ENCODE measurements around the gene HOXB6. TPM values are rescaled to one million over a fixed set of nuclear protein-coding genes. Genes with fewer than 3 reads are reported as not detected.

Gene HOXB6
- 10 to 100 TPM; 34.3 to 98.4 (median 66.7) TPM for total RNA-seq

DNA sequence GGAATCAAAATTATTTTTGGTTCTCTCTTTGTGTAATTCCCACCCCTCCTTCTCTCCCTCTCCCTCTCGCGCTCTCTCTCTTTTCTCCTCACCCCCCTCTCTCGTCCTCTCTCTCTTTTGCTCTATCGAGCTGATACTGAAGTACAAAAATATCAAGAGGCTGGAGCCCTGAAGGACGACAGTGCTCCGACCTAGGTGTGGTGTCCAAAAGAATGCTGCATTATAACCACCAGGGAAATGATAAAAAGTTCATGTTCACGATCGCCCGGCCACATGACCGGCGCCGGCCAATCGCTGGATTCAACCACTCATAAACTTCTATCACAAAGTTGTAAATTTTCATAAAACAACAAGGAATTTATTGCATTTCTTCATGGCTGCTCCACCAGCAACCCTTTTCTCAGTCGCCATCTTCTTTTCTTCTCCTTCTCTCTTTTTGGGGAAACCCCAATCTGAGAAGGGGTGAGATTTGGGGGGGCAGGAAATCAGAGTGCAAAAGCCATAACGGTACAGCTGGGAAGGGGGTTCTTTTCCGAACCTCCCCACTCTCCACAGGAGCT lies at the start of gene HOXB6:
Gene HOXB6 (minus strand): TSS at position 217 of the 560 bp plus-strand sequence. CDS start 6,836 bp downstream, outside the sequence.
- Histone ChIP-seq H3K27ac (peak within 1 kb of the TSS; percentile 44 to 92 (median 86)), H3K36me3 (peaks cover 0 to 4% (median 0%) of the 10 kb centered on the region in 3 donors), H3K9me3 (no peaks in the 10 kb centered on the region), H3K4me3 (peak within 1 kb of the TSS; percentile 4 to 69 (median 52)), H3K4me1 (peaks cover 0 to 45% (median 6%) of the 10 kb centered on the region in 4 donors), H3K27me3 (no peaks in the 10 kb centered on the region)
- peak; percentile 83 to 96 for TF ChIP-seq POLR2A (IDR thresholded peaks at IDR 0.05)
- TF ChIP-seq, protein P1, sequence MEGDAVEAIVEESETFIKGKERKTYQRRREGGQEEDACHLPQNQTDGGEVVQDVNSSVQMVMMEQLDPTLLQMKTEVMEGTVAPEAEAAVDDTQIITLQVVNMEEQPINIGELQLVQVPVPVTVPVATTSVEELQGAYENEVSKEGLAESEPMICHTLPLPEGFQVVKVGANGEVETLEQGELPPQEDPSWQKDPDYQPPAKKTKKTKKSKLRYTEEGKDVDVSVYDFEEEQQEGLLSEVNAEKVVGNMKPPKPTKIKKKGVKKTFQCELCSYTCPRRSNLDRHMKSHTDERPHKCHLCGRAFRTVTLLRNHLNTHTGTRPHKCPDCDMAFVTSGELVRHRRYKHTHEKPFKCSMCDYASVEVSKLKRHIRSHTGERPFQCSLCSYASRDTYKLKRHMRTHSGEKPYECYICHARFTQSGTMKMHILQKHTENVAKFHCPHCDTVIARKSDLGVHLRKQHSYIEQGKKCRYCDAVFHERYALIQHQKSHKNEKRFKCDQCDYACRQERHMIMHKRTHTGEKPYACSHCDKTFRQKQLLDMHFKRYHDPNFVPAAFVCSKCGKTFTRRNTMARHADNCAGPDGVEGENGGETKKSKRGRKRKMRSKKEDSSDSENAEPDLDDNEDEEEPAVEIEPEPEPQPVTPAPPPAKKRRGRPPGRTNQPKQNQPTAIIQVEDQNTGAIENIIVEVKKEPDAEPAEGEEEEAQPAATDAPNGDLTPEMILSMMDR (IDR thresholded peaks at IDR 0.05) = peak in 3 of 6 experiments; percentile 41 to 55 (median 46)
- DNase-seq = peak in 2 of 3 donors; percentile 87 to 89

DNA sequence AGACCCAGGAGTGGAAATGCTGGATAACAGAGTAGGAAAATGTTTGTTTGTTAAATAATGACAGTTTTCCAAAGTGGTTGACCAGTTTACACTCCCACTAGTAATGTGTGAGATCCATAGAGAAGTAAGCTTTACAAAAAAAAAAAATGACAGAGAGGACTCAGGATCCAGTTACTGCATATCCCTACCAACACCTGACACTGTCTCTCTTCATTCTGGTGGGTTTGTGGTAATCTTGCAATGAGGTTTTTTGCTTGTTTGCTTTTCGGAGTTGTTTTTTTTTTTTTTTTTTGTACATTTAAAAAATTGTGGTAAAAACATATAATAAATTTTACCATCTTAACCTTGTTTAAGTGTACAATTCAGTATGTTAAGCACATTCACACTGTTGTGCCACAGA lies 45.0 kb upstream of the HOXB6 start:
- Histone ChIP-seq H3K9me3 (no peaks in the 10 kb centered on the region), H3K27ac (no peak overlapping the region), H3K27me3 (peaks cover 0 to 14% of the 10 kb centered on the region in 2 donors), H3K4me1 (peaks cover 0 to 10% (median 0%) of the 10 kb centered on the region in 4 donors), H3K4me3 (no peak overlapping the region), H3K36me3 (no peaks in the 10 kb centered on the region)
- no peak for DNase-seq
- no peak for TF ChIP-seq POLR2A (IDR thresholded peaks at IDR 0.05)
- TF ChIP-seq, protein P1 (IDR thresholded peaks at IDR 0.05) = no peak

DNA sequence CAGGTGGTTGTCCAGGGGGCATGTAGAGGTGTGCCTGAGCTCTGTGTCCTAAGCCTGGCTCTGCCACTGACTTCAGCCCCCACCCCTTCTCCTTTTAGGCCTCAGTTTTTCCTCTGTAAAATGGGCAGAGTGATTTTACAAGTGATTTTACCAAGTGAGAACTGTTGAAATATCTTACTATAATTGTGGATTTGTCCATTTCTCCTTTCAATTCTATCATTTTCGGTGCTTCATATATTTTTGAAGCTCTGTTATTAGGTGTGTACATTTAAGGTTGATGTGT lies 43.1 kb upstream of the HOXB6 start:
- H3K27me3 ChIP-seq = peaks cover 0 to 17% of the 10 kb centered on the region in 2 donors

DNA sequence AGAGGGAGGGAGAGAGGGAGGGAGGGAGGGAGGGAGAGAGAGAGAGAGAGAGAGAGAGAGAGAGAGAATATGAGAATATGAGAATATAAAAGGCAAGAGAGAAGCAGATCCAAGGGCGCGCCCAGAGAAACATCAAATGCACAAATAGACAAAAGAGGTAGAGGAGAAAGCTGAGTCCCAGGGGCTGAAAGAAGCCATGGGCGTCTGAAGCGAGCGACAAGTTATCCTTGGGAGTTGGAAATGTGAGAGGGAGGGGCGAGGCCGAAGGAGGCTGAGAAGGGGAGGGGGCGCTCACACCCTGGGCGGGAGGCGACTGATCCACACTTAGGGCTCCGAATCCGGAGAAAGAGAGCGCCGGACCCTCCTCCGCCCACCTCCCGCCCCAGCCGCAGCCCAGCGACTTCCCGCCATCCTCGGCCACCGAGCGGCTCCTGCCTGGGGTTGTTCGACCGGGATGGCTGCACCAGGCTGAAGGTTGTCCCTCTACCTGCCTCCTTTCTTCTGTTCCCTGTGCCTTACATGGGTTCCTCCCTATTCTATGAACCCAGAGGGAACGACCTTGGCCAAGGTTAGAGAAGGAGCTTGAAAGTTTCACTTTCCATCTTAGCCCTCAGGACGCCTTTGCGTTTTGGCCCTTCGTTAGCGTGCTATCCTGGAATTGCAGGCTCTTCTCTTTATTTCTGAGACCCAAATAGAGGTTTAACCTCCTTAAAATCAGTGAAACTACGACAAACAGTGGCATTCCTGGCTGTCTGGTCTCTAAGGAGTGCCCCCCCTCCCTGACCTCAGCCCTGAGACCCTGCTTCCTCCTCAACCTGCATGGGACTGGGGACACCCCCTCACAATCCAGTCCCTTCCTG lies 42.5 kb upstream of the HOXB6 start:
- H3K4me1 ChIP-seq = peaks cover 0 to 19% (median 5%) of the 10 kb centered on the region in 4 donors
- no peaks in the 10 kb centered on the region for H3K9me3 ChIP-seq
- DNase-seq = no peak
- H3K27ac ChIP-seq = peak overlapping the region in 3 of 4 donors; percentile 85 to 95 (median 92)
- H3K4me3 ChIP-seq = peak overlapping the region; percentile 46 to 74 (median 59)
- H3K36me3 ChIP-seq = no peaks in the 10 kb centered on the region
- peak; percentile 34 to 69 for TF ChIP-seq POLR2A (IDR thresholded peaks at IDR 0.05)
- TF ChIP-seq, protein P1 (IDR thresholded peaks at IDR 0.05) = peak in 3 of 6 experiments; percentile 4 to 16 (median 13)
- H3K27me3 ChIP-seq = peaks cover 0 to 23% of the 10 kb centered on the region in 2 donors

More for the DNA sequence above, 43.1 kb upstream of the HOXB6 start:
- Histone ChIP-seq H3K4me1 (peaks cover 0 to 13% (median 5%) of the 10 kb centered on the region in 4 donors), H3K27ac (peak overlapping the region in 3 of 4 donors; percentile 85 to 95 (median 92)), H3K9me3 (no peaks in the 10 kb centered on the region), H3K36me3 (no peaks in the 10 kb centered on the region), H3K4me3 (peak overlapping the region in 2 of 4 donors; percentile 65 to 74)
- TF ChIP-seq POLR2A (IDR thresholded peaks at IDR 0.05) = no peak
- TF ChIP-seq, protein P1 (IDR thresholded peaks at IDR 0.05) = peak in 1 of 6 experiments; percentile 1
- DNase-seq = no peak

DNA sequence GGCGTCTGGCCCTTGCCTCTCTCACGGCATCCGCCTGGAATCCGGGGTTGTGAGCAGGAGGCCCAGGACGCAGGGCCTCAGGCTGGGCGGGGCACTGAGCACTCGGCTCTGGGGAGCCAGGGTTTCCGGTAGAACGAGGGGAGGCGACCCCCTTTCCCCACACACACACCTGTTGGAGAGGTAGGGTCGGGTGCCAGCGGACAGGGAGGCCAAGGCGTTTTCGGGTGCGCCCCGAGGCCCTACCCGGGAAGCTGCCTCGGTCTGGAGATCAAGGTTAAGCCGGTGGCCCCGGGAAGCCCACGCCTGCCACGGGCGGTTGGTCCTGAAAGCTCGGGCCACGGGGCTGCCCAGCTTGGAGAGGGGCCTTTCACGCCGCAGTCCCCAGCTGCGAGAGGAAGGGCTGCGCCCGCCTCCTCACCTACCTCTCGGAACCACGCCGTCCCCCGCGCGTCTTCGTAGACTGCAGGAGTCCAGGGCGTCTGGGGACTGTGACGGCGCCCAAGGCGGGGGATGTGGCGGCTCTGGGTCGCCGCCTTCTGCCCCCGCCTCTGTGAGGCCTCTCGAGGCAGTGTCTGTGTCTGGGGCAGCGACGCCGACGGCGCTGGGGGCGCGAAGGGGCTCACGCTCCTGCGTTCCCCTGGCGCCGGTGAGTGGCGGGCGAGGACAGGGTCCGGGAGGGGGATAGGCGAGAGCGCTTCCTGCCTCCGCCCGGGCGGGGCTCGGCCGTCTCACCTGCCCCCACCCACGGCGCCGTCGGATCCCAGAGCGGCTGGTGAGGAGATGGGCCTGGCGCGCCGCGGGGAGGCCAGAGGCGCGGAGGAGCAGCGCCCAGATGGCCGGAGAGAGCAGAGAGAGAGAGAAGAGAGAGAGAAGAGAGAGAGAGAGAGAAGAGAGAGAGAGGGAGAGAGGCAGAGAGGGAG lies 41.7 kb upstream of the HOXB6 start:
- Histone ChIP-seq H3K36me3 (no peaks in the 10 kb centered on the region), H3K9me3 (no peaks in the 10 kb centered on the region), H3K4me3 (peak overlapping the region; percentile 46 to 74 (median 59)), H3K27me3 (peaks cover 0 to 28% of the 10 kb centered on the region in 2 donors), H3K4me1 (peaks cover 0 to 23% (median 5%) of the 10 kb centered on the region in 4 donors), H3K27ac (peak overlapping the region in 3 of 4 donors; percentile 85 to 95 (median 92))
- DNase-seq = peak in 2 of 3 donors; percentile 82 to 88
- peak; percentile 71 to 83 for TF ChIP-seq POLR2A (IDR thresholded peaks at IDR 0.05)
- TF ChIP-seq, protein P1 (IDR thresholded peaks at IDR 0.05) = peak in 1 of 6 experiments; percentile 2
